HCT116 (cell line): Measurements from ENCODE around the gene ERBIN. TPM values are rescaled to one million over a fixed set of nuclear protein-coding genes. Genes with fewer than 3 reads are reported as not detected.

Experiments
- ATAC-seq: fragments of 200-7000 bp; cut with Tn5 transposase; 2 replicates; pipeline ENCODE4 v1.9.1; 2020; ENCODE audit warnings: mild to moderate bottlenecking, moderate library complexity
- BruUV-seq: library from RNA; stranded (reverse); fragments of 400-500 nt; replicated peaks from 2 replicates; lab custom pipeline; 2021; lab: Mats Ljungman, UMichigan
- CTCF ChIA-PET: fragments of 300-600 bp; sonication (Branson Sonifier 250); formaldehyde crosslinking; loops from one replicate; lab custom pipeline; 2021; ENCODE audit warnings: antibody characterized with exemption; lab: Charles Lee
- POLR2A ChIA-PET: fragments of 300-600, 350-600 bp; sonication (Branson Sonifier 250); formaldehyde crosslinking; loops from one replicate; lab custom pipeline; 2021; ENCODE audit warnings: antibody characterized with exemption; lab: Charles Lee
- RAD21 ChIA-PET, 2 experiments: fragments of 300-600 bp; sonication (Branson Sonifier 250); formaldehyde crosslinking; loops; one replicate each; lab custom pipeline; 2023; ENCODE audit warnings: low total read pairs in 2 of 2; ENCODE audit not compliant: uncharacterized antibody in 2 of 2, unreplicated experiment in 2 of 2, low non-redundant PET in 1 of 2; lab: Charles Lee
- DNase-seq: peaks from one replicate; pipeline ENCODE4 v3.0.0-alpha.2; 2010; ENCODE audit warnings: low read depth, low spot score
- H2AFZ ChIP-seq: fragments of 200-600 bp; shearing (Covaris generic), sonication (generic); 2 replicates; pipeline ENCODE4 v1.6.1; 2017; ENCODE audit warnings: low read depth, mixed run types, mixed read lengths, antibody characterized with exemption, low read length; ENCODE audit not compliant: poor library complexity, severe bottlenecking
- H3K27ac ChIP-seq: 2 replicates; pipeline ENCODE4 v1.5.1; 2012; ENCODE audit warnings: low read depth, low read length
- H3K27me3 ChIP-seq: fragments of 200-600 bp; sonication (generic); 2 replicates; pipeline ENCODE4 v1.6.1; 2016; ENCODE audit warnings: mixed run types, low read length, mixed read lengths; ENCODE audit not compliant: insufficient read depth
- H3K36me3 ChIP-seq, 2 experiments: fragments of 200-500 bp in 1 of 2; fragments of 200-600 bp in 1 of 2; sonication (Bioruptor generic) in 1 of 2; sonication (generic) in 1 of 2; 2 replicates each; pipeline versions ENCODE4 v1.5.1 to v1.6.1; 2014 to 2016; ENCODE audit warnings: low read length in 2 of 2, inconsistent platforms in 1 of 2, mixed read lengths in 1 of 2, mixed run types in 1 of 2; ENCODE audit not compliant: insufficient read depth in 2 of 2, control insufficient read depth in 1 of 2
- H3K4me1 ChIP-seq, 2 experiments: fragments of 200-600 bp in 1 of 2; sonication (generic) in 1 of 2; 2 replicates each; pipeline versions ENCODE4 v1.5.1 to v1.6.1; 2012 to 2017; ENCODE audit warnings: low read length in 2 of 2, inconsistent platforms in 1 of 2, mild to moderate bottlenecking in 1 of 2, mixed read lengths in 1 of 2, mixed run types in 1 of 2, moderate library complexity in 1 of 2; ENCODE audit not compliant: insufficient read depth in 2 of 2, control insufficient read depth in 1 of 2
- H3K4me2 ChIP-seq: fragments of 200-600 bp; sonication (generic); 2 replicates; pipeline ENCODE4 v1.6.1; 2017; ENCODE audit warnings: mixed run types, low read length, mixed read lengths
- H3K4me3 ChIP-seq, 2 experiments: fragments of 200-600 bp in 1 of 2; sonication (generic) in 1 of 2; replicated peaks in 1 of 2; 2 replicates each; pipeline ENCODE4 v1.5.1; 2011 to 2016; ENCODE audit warnings: low read length in 2 of 2, control low read depth in 1 of 2, low read depth in 1 of 2, mild to moderate bottlenecking in 1 of 2, mixed read lengths in 1 of 2, mixed run types in 1 of 2
- H3K79me2 ChIP-seq: fragments of 200-600 bp; sonication (generic); 2 replicates; pipeline ENCODE4 v1.6.1; 2017; ENCODE audit warnings: mild to moderate bottlenecking, mixed run types, low read length, moderate library complexity, mixed read lengths; ENCODE audit not compliant: insufficient read depth
- H3K9ac ChIP-seq: fragments of 200-600 bp; sonication (generic); 2 replicates; pipeline ENCODE4 v1.6.1; 2016; ENCODE audit warnings: low read length, mixed read lengths
- H3K9me2 ChIP-seq: fragments of 200-600 bp; sonication (generic), shearing (Covaris generic); 2 replicates; pipeline ENCODE4 v1.6.1; 2017; ENCODE audit warnings: mixed run types, mild to moderate bottlenecking, moderate library complexity; ENCODE audit not compliant: insufficient read depth
- H3K9me3 ChIP-seq, 2 experiments: fragments of 200-500 bp in 1 of 2; fragments of 200-600 bp in 1 of 2; sonication (Bioruptor generic) in 1 of 2; sonication (generic) in 1 of 2; 2 replicates each; pipeline ENCODE4 v1.6.1; 2014 to 2017; ENCODE audit warnings: low read length in 2 of 2, mixed read lengths in 2 of 2, inconsistent platforms in 1 of 2, low read depth in 1 of 2, mild to moderate bottlenecking in 1 of 2, mixed run types in 1 of 2, moderate library complexity in 1 of 2; ENCODE audit not compliant: control insufficient read depth in 1 of 2, insufficient read depth in 1 of 2
- H4K20me1 ChIP-seq: fragments of 200-600 bp; sonication (generic), shearing (Covaris generic); 2 replicates; pipeline ENCODE4 v1.6.1; 2017; ENCODE audit warnings: mixed run types, mild to moderate bottlenecking, moderate library complexity; ENCODE audit not compliant: insufficient read depth
- CEBPB ChIP-seq: IDR thresholded peaks from 2 replicates; pipeline ENCODE4 v1.6.1; 2012; ENCODE audit warnings: low read depth
- ELF1 ChIP-seq: IDR thresholded peaks from 2 replicates; pipeline ENCODE4 v1.6.1; 2012; ENCODE audit warnings: low read depth, borderline replicate concordance
- EZH2 ChIP-seq: fragments of 200-600 bp; sonication (generic); IDR thresholded peaks from 2 replicates; pipeline ENCODE4 v1.6.1; 2017; ENCODE audit warnings: antibody characterized with exemption, mixed run types
- EZH2phosphoT487 ChIP-seq: fragments of 200-600 bp; IDR thresholded peaks from 2 replicates; pipeline ENCODE4 v1.6.1; 2018; ENCODE audit warnings: antibody characterized with exemption, borderline replicate concordance
- FOSL1 ChIP-seq: IDR thresholded peaks from 2 replicates; pipeline ENCODE4 v1.6.1; 2012; ENCODE audit warnings: low read depth
- SIN3A ChIP-seq: IDR thresholded peaks from 2 replicates; pipeline ENCODE4 v1.6.1; 2012; ENCODE audit warnings: low read depth
- SP1 ChIP-seq: IDR thresholded peaks from 2 replicates; pipeline ENCODE4 v1.6.1; 2012; ENCODE audit warnings: low read depth
- TCF7L2 ChIP-seq: IDR thresholded peaks from 2 replicates; pipeline ENCODE4 v1.7.0; 2011; ENCODE audit warnings: borderline replicate concordance, inconsistent platforms; ENCODE audit not compliant: insufficient read depth, insufficient read length; ENCODE audit errors: extremely low read depth
- YY1 ChIP-seq: IDR thresholded peaks from 2 replicates; pipeline ENCODE4 v1.6.1; 2011; ENCODE audit warnings: low read length, low read depth, moderate library complexity, mild to moderate bottlenecking; ENCODE audit not compliant: insufficient replicate concordance; ENCODE audit errors: extremely low read depth
- intact Hi-C: fragments of 100-400 bp; cut with micrococcal nuclease; formaldehyde crosslinking; loops from 2 replicates; pipeline ENCODE4 v1.10.0; 2022
- total RNA-seq: library from RNA; stranded (reverse); gene quantifications from one replicate; pipeline ENCODE4 v1.2.1, GENCODE V29; 2021; ENCODE audit not compliant: unreplicated experiment
- TF ChIP-seq, protein P1 (sequence below): IDR thresholded peaks from 2 replicates; pipeline ENCODE4 v1.6.1; 2011; ENCODE audit warnings: mild to moderate bottlenecking, low read length, moderate library complexity; ENCODE audit not compliant: insufficient replicate concordance; ENCODE audit errors: extremely low read depth
- TF ChIP-seq, protein P2 (sequence below): IDR thresholded peaks from 2 replicates; pipeline ENCODE4 v1.6.1; 2012; ENCODE audit warnings: low read depth

Gene ERBIN
- total RNA-seq, 1 experiment from 2014 or later = 57.4 TPM

DNA sequence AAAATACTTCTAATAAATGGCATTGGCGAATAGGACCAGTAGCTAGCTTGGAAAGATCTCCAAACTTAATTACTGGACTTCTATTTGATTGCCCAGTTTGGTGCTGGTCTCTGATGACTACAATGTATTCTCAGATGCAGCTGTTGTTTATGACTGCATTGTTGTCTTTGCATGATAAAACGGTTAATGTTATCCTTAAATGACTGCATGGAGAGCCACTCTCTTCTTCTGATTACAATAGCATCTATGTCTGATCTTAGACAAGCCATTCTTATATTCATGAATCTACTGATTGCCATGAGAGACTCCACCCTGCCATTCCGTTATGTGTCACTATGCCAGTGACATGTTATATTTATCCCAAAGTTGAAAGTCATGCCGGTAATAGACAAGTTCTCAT, 42.9 kb upstream of the ERBIN start:
- H3K9ac ChIP-seq = no peak overlapping the region
- DNase-seq (no peak), ATAC-seq (no peak)
- H3K4me2 ChIP-seq = no peak overlapping the region
- no peaks in the 10 kb centered on the region for H3K9me3 ChIP-seq
- no TSS peak for BruUV-seq
- no peaks in the 10 kb centered on the region for H4K20me1 ChIP-seq
- H3K4me1 ChIP-seq = peaks cover 16 to 40% of the 10 kb centered on the region in 2 experiments
- ChIA-PET POLR2A (no interaction called here), CTCF (no interaction called here), RAD21 (no interaction called here)
- no peaks in the 10 kb centered on the region for H3K27me3 ChIP-seq
- H3K79me2 ChIP-seq = no peaks in the 10 kb centered on the region
- intact Hi-C loops = no loop called here
- no peak overlapping the region for H2AFZ ChIP-seq
- H3K36me3 ChIP-seq = no peaks in the 10 kb centered on the region
- no peaks in the 10 kb centered on the region for H3K9me2 ChIP-seq
- no peak overlapping the region for H3K4me3 ChIP-seq
- H3K27ac ChIP-seq = no peak overlapping the region
- TF ChIP-seq SP1 = no peak
- no peak for TF ChIP-seq EZH2
- TF ChIP-seq ELF1 = no peak
- no peak for TF ChIP-seq CEBPB
- TF ChIP-seq TCF7L2 = no peak
- no peak for TF ChIP-seq FOSL1
- TF ChIP-seq, protein P1, sequence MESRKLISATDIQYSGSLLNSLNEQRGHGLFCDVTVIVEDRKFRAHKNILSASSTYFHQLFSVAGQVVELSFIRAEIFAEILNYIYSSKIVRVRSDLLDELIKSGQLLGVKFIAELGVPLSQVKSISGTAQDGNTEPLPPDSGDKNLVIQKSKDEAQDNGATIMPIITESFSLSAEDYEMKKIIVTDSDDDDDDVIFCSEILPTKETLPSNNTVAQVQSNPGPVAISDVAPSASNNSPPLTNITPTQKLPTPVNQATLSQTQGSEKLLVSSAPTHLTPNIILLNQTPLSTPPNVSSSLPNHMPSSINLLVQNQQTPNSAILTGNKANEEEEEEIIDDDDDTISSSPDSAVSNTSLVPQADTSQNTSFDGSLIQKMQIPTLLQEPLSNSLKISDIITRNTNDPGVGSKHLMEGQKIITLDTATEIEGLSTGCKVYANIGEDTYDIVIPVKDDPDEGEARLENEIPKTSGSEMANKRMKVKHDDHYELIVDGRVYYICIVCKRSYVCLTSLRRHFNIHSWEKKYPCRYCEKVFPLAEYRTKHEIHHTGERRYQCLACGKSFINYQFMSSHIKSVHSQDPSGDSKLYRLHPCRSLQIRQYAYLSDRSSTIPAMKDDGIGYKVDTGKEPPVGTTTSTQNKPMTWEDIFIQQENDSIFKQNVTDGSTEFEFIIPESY = no peak
- TF ChIP-seq, protein P2, sequence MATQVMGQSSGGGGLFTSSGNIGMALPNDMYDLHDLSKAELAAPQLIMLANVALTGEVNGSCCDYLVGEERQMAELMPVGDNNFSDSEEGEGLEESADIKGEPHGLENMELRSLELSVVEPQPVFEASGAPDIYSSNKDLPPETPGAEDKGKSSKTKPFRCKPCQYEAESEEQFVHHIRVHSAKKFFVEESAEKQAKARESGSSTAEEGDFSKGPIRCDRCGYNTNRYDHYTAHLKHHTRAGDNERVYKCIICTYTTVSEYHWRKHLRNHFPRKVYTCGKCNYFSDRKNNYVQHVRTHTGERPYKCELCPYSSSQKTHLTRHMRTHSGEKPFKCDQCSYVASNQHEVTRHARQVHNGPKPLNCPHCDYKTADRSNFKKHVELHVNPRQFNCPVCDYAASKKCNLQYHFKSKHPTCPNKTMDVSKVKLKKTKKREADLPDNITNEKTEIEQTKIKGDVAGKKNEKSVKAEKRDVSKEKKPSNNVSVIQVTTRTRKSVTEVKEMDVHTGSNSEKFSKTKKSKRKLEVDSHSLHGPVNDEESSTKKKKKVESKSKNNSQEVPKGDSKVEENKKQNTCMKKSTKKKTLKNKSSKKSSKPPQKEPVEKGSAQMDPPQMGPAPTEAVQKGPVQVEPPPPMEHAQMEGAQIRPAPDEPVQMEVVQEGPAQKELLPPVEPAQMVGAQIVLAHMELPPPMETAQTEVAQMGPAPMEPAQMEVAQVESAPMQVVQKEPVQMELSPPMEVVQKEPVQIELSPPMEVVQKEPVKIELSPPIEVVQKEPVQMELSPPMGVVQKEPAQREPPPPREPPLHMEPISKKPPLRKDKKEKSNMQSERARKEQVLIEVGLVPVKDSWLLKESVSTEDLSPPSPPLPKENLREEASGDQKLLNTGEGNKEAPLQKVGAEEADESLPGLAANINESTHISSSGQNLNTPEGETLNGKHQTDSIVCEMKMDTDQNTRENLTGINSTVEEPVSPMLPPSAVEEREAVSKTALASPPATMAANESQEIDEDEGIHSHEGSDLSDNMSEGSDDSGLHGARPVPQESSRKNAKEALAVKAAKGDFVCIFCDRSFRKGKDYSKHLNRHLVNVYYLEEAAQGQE = no peak
- no peak for TF ChIP-seq SIN3A
- no peak for TF ChIP-seq EZH2phosphoT487
- no peak for TF ChIP-seq YY1
